SH-SY5Y (cell line): ENCODE data around the gene PRDM5.

ENCODE experiments used
- GATA2 ChIP-seq: IDR thresholded peaks from 2 replicates; pipeline ENCODE4 v1.6.1; 2011; ENCODE audit warnings: mild to moderate bottlenecking, low read depth, low read length
- GATA3 ChIP-seq: IDR thresholded peaks from 2 replicates; pipeline ENCODE4 v1.6.1; 2011; ENCODE audit warnings: low read depth, mild to moderate bottlenecking, low read length, moderate library complexity

Gene PRDM5

GRCh38 chr4:120855307-120856001 lies 67.1 kb downstream of the PRDM5 start:
- TF ChIP-seq GATA3 (no peak), GATA2 (no peak)

- no peak for TF ChIP-seq GATA2
- TF ChIP-seq GATA3 = no peak
These were observed 69.2 kb downstream of the PRDM5 start for GRCh38 chr4:120853161-120853935.

GRCh38 chr4:120850018-120850599 lies 72.4 kb downstream of the PRDM5 start:
- TF ChIP-seq GATA2 (no peak), GATA3 (no peak)

GRCh38 chr4:120847019-120847582 lies 75.4 kb downstream of the PRDM5 start:
- TF ChIP-seq GATA3 (no peak), GATA2 (no peak)

GRCh38 chr4:120844528-120844921 lies 78.0 kb downstream of the PRDM5 start:
- no peak for TF ChIP-seq GATA3
- no peak for TF ChIP-seq GATA2

- TF ChIP-seq GATA2 (no peak), GATA3 (no peak)
These were observed 78.5 kb downstream of the PRDM5 start for GRCh38 chr4:120843849-120844527.

GRCh38 chr4:120842031-120842430 lies 80.5 kb downstream of the PRDM5 start:
- TF ChIP-seq GATA2 (no peak), GATA3 (no peak)

GRCh38 chr4:120841580-120841979 lies 80.9 kb downstream of the PRDM5 start:
- TF ChIP-seq GATA2 (no peak), GATA3 (no peak)

- TF ChIP-seq GATA3 (no peak), GATA2 (no peak)
These were observed 82.4 kb downstream of the PRDM5 start for GRCh38 chr4:120839974-120840751.

- no peak for TF ChIP-seq GATA2
- TF ChIP-seq GATA3 = no peak
These were observed 83.1 kb downstream of the PRDM5 start for GRCh38 chr4:120839334-120839973.

GRCh38 chr4:120838784-120839183 lies 83.7 kb downstream of the PRDM5 start:
- TF ChIP-seq GATA3 (no peak), GATA2 (no peak)

GRCh38 chr4:120837656-120838055 lies 84.9 kb downstream of the PRDM5 start:
- no peak for TF ChIP-seq GATA2
- TF ChIP-seq GATA3 = no peak

GRCh38 chr4:120835342-120835741 lies 87.2 kb downstream of the PRDM5 start:
- TF ChIP-seq GATA3 (no peak), GATA2 (no peak)
